Right lobe of liver (tissue), 4 donors: ENCODE measurements around the gene EPHB1.

Experiments used
- CTCF ChIP-seq, 4 donors: fragments of 200-600 bp in 3 of 4; fragments of 450-650 bp in 1 of 4; IDR thresholded peaks; one replicate each; pipeline versions ENCODE4 v1.5.1 to v1.8.0; 2016 to 2022; ENCODE audit warnings: antibody characterized with exemption in 4 of 4, mild to moderate bottlenecking in 2 of 4
- POLR2A ChIP-seq: fragments of 450-650 bp; IDR thresholded peaks from one replicate; pipeline ENCODE4 v1.6.1; 2017; ENCODE audit warnings: antibody characterized with exemption, mild to moderate bottlenecking
- donor health status: DM: no; HTN: no; CAD: no.
- donor health status: DM: no; HTN: no; CAD: no.
- donor health status: DM: no; HTN: yes; CAD: no.

- TF ChIP-seq CTCF (IDR thresholded peaks at IDR 0.05) (no peak), POLR2A (no peak)
These were observed 289.9 kb downstream of the EPHB1 start for GRCh38 chr3:135084976-135085375.
